GM19239 (cell line): ENCODE results near the gene BNIP5.

ENCODE experiments used
- DNase-seq: peaks from one replicate; pipeline ENCODE4 v3.0.0; 2011; ENCODE audit warnings: low spot score; ENCODE audit not compliant: insufficient read length
- FAIRE-seq: peaks from 2 replicates; lab custom pipeline; 2011; peaks lifted over from hg19 to GRCh38; lab: Jason Lieb, UNC

The BNIP5 gene

DNA sequence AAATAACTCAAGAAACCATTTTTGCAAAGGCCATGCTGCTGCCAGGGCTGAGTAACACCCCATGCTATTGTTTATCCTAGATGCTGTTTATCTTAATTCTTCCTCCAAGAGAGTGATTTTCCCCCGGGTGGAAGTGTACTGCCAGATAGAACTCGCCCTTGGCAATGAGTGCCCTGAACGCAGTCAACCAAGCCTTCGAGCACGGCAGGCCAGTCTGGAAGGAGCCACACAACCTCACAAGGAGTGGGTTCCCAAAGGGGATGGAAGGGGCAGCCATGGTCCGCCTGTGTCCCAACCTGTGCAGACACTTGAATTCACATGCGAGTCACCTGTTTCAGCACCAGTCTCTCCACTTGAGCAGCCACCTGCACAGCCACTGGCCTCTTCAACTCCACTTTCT is 34.9 kb downstream of the BNIP5 start:
- FAIRE-seq (no peak), DNase-seq (no peak)

DNA sequence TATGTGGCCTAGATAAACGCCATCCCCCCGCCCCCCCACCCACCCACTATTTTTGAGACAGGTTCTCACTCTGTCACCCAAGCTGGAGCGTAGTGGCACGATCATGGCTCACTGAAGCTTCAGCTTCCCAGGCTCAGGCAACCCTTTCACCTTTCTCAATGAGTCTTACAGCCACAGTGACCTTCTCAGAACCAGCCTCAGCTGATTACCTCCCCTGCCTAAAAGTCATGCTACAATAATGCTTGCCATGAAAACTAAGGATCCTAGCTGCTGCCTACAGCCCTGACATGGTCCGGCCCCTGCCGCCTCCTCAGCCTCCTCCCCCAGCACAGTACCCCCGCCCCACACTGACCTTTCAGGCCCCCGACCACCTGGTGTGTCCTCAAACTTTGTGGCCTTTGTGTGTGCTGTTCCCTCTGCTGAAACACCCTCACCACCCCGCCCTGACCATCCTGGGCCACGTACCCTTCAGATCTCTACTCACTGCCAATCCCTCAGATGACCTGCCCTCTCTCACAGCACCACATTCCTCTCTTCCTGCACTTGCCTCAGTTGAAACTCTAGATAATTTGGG is 35.5 kb downstream of the BNIP5 start:
- FAIRE-seq (no peak), DNase-seq (no peak)

DNA sequence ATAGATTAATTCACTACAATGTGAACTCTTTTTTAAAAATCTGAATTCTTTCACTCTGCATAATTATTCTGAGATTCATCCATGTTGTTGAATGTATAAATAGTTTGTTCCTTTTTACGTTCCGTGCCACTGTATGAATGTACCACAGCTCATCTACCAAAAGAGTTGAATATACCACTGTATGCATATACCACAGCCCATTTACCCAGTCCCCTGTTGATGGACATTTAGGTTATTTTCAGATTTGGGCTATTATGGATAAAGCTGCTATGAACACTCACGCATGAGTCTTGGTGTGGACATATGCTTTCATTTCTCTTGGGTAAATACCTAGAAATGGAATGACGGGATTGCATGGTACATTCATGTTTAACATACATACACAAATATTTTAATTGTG is 38.7 kb downstream of the BNIP5 start:
- DNase-seq = no peak
- no peak for FAIRE-seq

- no peak for FAIRE-seq
- no peak for DNase-seq
Measured at GRCh38 chr6:36297511-36297910, 39.2 kb downstream of the BNIP5 start.

DNA sequence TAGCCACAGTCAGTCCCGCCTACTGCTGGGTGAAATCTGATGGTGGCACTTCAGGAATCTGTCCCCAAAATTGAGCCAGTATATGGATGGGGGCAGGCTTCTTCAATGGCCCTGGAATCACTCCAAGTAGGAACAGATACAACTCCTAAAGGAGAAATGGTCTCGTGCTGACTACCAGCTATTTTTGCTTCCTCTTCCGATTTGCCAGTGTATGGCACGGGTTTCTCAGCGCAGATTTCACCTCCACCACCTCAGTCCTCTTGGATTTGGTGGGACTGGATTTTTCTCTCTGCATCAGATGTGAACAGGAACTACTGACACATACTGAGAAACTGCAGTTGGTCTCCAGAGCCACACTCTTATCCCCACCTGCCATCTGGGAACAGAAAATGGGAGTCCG is 39.6 kb downstream of the BNIP5 start:
- FAIRE-seq = no peak
- DNase-seq = no peak

DNA sequence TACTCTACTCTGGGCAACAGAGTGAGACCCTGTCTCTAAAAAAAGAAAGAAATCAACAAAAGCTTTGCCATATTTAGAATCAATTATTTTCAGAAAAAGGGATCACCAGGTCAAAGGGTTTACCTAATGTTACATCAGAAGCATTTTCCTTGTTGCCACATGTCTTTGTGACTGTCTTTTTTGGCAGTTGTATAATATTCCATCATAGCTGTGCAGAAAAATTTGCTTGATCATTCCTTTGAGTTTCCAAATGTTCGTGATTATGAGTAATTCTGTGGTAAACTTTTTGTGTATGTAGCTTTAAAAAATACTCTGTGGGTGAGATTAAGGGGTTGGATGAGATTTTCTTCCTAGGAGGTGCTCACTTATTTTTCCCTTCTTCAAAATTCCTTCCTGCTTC is 40.4 kb downstream of the BNIP5 start:
- FAIRE-seq = no peak
- no peak for DNase-seq

DNA sequence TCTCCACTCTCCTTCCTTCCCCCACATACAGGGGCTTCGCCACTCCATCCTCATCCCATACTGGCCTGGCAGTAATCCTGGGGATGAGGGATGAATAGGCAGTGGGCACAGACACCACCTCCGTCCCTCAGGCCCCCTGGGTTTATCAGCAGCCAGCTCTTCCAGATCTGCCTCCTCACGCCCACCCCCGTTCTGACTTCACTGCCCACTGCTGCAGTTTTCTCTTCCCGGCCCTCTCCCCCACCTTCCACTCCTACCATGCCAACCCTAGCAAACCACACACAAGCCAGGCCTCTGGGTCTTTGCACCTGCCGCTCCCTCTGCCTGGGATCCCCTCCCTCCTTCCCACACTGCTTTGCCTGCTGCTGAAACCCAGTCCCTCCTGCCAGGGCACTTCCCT is 44.5 kb downstream of the BNIP5 start:
- DNase-seq (no peak), FAIRE-seq (no peak)

- FAIRE-seq = no peak
- DNase-seq = no peak
Measured at GRCh38 chr6:36290668-36291620, 45.7 kb downstream of the BNIP5 start.

GRCh38 chr6:36289281-36289878 is 47.3 kb downstream of the BNIP5 start:
- DNase-seq = no peak
- no peak for FAIRE-seq

GRCh38 chr6:36286858-36287257 is 49.8 kb downstream of the BNIP5 start:
- no peak for FAIRE-seq

GRCh38 chr6:36285797-36286196 is 50.9 kb downstream of the BNIP5 start:
- FAIRE-seq = no peak
- no peak for DNase-seq

More at GRCh38 chr6:36286858-36287257, 49.8 kb downstream of the BNIP5 start:
- no peak for DNase-seq

DNA sequence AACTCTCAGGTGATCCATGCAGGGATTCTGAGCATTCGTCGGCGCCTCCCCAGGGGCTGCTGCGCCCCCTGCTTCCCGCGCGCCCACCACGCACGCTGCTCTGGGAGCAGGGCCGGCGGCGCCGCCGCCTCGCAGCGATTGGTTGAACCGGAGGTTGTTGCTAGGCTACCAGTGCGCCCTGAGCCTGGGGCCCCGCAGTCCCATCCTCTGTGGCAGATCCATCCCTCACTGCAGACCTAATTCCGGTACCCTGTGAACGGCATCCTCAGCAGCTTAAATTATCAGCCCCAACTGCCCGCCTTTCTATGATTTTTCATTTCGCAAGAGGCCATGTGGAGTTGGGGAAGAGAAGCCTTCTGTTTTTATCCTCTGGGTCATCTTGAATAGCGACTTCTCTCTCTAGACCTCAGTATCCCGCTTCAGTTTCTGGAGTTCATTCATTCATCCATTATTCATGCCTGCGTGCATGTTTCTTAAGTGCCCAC is 51.5 kb downstream of the BNIP5 start:
- DNase-seq (no peak), FAIRE-seq (no peak)

DNA sequence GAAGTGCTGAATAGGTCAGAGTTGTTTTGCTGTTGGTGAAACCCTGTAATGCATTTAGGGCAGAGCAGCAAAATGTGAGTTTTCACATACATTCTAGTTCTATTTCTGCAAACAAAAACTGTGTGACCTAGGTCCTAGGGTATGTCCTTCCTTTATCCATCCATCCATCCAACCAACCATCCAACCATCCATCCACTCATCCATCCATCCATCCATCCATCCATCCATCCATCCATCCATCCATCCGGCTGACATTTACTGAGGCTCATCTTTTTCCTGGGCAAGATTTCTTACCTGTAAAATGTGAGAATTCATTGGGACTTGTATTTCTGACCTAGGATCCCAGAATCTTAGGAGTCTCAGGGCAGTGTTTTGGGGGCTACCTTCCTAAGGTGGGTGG is 52.3 kb downstream of the BNIP5 start:
- DNase-seq = no peak
- no peak for FAIRE-seq

GRCh38 chr6:36283608-36284007 is 53.1 kb downstream of the BNIP5 start:
- no peak for FAIRE-seq

DNA sequence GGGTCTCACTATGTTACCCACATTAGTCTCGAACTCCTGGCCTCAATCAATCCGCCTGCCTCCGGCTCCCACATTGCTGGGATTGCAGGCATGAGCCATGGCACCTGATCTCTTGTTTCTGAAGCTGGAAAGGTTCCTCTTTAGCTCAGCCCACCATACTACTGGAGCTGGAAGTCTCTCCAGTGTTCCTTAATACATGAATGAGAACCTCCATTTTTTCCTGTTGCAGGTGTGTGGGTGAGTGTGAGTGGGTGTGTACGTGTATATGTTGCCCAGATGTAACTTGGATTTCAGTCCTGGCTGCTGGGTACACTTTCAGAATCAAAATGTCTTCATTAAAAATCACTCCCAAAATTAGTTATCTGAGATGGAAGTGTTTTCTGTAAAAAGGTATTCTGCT is 55.7 kb downstream of the BNIP5 start:
- FAIRE-seq (no peak), DNase-seq (no peak)

More at GRCh38 chr6:36283608-36284007, 53.1 kb downstream of the BNIP5 start:
- DNase-seq = no peak

DNA sequence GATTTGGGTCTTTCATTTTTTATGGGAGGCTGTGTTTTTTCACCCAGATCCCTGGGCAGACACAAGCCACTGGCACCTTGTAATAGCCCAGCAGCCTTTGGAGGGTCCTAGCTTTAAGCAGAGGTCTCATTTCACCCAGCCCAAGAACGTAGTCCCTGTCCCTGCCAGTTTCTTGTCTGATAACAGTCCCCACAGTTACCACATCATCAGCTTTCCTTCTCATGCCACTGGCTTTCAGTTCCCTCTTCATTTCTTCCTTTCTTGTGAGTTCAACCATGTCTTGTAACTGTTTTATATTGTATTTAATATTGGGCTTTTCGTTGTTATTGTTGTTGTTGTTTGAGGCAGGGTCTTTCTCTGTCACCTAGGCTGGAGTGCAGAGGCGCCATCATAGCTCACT is 56.2 kb downstream of the BNIP5 start:
- FAIRE-seq (no peak), DNase-seq (no peak)

DNA sequence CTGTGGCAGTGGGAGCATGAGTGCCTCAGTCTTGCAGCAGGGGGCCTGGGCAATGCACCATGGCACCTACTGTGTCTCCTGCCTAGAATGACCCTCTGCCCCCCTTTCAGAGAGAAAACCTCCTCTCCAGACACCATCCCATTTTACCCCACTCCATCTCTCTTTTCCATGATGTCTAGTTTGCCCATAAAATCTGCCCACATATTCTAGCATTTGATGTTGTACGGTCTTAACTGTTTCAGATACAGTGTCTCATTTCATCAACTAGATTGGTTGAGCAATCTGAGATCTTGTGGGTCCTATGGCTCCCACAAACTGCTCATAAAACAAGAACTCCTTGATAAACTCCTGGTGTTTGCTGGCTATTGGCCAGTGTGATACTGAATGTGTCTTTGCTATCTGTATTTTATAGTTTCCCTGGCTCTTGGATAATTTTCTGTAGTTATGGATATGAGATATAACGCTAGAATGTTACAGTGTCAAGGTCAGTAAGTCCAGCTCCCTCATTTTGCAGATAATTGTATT is 58.7 kb downstream of the BNIP5 start:
- no peak for DNase-seq
- FAIRE-seq = no peak

GRCh38 chr6:36276581-36277536 is 59.8 kb downstream of the BNIP5 start:
- DNase-seq (no peak), FAIRE-seq (no peak)

- FAIRE-seq (no peak), DNase-seq (no peak)
Measured at GRCh38 chr6:36273802-36274514, 62.7 kb downstream of the BNIP5 start.
